Ureter (tissue), 1 donor: Measurements from ENCODE around the gene KLHDC2. TPM values are rescaled to one million over a fixed set of nuclear protein-coding genes. Genes with fewer than 3 reads are reported as not detected.
"Not testable (repeated sequence)": the region's sequence is repeated elsewhere in the genome, so short reads cannot be mapped to it uniquely, and the experiment has no call there.

Experiments used
- DNase-seq: peaks from one replicate; pipeline ENCODE4 v3.0.0-alpha.2; 2020; ENCODE audit warnings: low spot score
- total RNA-seq: library from RNA; stranded (reverse); gene quantifications from one replicate; pipeline ENCODE4 v1.2.4, GENCODE V29; 2023
- donor health status: DM: yes; HTN: yes; CAD: no.

The KLHDC2 gene
- 63.9 TPM for total RNA-seq

- DNase-seq, result peak; percentile 90
These were observed at the start of gene KLHDC2 for GRCh38 chr14:49767571-49768300. TSS of gene KLHDC2 (plus strand) at chr14:49768153. CDS start at chr14:49768469, 316 bp downstream.

DNA sequence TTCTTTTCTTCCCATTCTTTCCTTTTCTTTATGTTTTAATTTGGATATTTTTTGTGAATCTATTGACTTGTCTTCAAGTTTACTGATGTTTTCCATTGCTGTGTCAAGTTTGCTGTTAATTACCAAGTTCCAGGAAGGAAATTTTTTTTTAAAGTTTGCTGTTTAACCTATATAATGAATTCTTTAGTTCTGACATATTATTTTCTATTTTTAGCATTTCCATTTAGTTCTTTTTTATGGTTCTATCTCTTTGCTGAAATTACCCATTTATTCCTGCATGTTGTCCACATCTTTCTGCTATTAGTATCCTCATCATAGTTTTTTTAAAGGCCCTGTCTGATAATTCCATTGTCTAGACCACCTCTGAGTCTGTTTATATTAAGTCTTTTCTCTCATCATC lies 47.2 kb upstream of the KLHDC2 start:
- DNase-seq, result no peak

- DNase-seq, result not testable (repeated sequence)
These were observed 46.1 kb upstream of the KLHDC2 start for GRCh38 chr14:49721733-49722435.

GRCh38 chr14:49727171-49727570 lies 40.8 kb upstream of the KLHDC2 start:
- DNase-seq, result no peak

- no peak for DNase-seq
These were observed 35.1 kb upstream of the KLHDC2 start for GRCh38 chr14:49732896-49733295.

- DNase-seq, result no peak
These were observed 34.1 kb upstream of the KLHDC2 start for GRCh38 chr14:49733836-49734235.

GRCh38 chr14:49735669-49736068 lies 32.3 kb upstream of the KLHDC2 start:
- not testable (repeated sequence) for DNase-seq

DNA sequence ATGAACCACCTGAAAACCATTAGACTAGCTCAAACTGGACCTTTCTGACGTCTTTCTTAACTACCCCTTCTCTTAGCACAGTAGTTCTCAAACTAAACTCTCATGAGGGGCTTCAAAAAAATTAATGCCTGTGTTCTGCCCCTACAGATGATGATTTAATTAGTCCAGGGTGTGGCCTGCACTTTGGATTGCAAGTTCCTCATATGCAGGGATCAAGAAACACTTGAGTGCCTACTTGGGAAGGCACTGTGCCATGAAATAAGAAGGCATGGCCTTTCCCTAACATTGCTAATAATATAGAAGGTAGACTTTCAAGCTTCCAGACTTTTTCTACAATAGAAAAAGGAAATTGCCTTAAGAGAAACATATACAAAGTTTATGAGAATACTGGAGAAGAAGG lies 22.8 kb upstream of the KLHDC2 start:
- DNase-seq, result no peak

DNA sequence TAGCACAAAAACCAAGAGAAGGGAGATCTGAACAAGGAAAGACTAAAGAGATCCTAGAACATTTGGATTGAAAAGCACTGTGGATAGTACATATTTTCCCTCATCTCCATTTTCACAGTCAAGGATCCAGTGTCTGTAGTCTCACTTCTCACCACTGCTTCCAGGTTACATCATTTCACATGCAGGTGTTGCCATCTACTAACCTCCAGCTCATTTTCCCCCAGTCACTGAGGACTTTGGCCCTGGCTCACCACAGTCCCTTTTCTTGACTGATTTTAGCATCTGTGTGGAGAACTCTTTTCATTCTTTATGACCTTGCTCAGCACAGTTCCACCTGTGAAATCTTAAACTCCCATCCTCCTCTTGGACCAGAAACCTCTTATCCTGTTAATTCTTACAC lies 21.5 kb upstream of the KLHDC2 start:
- not testable (repeated sequence) for DNase-seq

DNA sequence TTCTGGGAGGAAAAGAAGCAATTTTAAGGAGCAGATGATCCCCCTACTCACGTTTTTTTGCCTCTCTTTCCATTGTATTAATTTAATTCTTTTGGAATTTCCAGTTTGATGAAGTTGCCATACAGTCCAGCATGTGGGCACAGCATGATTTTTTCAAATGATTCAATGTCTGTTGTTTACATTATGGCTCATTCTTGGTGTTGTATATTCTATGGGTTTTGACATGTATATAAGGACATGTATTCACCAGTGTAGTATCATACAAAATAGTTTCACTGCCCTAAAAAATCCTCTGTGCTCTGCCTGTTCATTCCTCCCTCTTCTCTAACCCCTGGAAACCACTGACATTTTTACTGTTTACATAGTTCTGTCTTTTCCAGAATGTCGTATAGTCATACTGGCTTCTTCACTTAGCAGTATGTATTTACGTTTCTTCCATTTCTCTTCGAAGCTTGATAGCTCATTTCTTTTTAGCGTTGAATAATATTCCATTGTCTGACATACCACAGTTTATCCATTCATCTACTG lies 13.3 kb upstream of the KLHDC2 start:
- DNase-seq, result no peak

GRCh38 chr14:49755378-49755777 lies 12.6 kb upstream of the KLHDC2 start:
- DNase-seq, result no peak

DNA sequence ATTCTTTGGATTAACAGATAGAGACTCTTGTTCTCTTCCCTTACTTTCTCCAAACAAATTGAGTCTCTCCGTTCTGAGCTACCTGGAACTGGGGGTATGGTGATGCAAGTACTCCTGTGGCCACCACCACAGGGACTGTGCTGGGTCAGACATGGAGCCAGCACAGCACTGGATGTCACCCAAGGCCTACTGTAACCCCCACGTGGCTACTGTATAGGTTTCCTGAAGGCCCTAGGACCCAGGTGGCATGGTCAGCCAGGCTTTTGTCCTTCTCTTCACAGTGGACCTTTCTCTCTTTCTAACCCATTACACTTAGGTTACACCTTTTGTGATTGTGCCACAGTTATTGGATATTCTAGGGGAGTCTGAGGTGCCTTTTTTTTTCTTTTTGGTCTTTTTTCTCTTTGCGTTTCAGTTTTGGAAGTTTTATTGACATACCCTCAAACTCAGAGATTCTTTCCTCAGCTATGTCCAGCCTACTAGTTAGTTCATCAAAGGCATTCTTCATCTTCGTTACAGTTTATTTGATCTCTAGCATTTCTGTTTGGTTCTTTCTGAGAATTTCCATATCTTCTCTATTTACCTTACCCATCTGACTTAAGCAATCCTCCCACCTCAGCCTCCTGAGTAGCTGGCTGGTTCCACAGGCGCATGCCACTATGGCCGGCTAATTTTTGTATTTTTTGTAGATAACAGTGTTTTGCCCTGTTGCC lies 6.0 kb upstream of the KLHDC2 start:
- DNase-seq, result no peak

DNA sequence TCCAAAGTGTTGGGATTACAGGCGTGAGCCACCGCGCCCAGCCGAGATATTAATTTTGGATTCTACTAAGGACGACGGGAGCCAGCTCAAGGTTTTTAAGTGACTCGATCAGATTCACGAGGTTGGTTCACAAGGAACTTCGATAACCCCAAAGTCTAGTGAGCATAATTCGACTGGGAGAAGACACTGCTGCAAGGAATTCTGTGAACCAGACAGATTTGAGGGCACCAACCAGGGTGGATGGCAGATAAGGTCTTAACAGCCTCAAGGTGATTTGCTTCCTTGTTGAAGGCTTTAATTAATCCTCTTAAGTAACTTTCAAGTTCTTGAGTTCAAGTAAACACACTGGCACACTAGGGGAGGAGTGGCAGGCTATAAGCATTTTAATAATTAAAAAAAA lies 1.1 kb upstream of the KLHDC2 start:
- DNase-seq, result no peak

DNA sequence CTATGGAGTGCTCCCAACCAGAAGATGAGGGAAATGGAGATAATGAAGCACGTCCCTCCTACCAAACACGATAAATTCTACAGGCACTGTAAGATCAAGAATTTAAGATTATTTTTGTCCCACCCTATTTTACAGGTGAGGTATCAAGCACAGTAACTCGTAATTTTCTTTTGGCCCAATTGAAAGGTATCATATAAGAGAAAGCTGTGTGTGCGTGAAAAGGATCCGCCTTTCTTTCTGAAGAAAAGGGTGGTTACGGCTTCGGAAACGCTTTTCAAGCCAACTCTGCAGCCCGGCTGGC lies 733 bp upstream of the KLHDC2 start:
- no peak for DNase-seq

DNA sequence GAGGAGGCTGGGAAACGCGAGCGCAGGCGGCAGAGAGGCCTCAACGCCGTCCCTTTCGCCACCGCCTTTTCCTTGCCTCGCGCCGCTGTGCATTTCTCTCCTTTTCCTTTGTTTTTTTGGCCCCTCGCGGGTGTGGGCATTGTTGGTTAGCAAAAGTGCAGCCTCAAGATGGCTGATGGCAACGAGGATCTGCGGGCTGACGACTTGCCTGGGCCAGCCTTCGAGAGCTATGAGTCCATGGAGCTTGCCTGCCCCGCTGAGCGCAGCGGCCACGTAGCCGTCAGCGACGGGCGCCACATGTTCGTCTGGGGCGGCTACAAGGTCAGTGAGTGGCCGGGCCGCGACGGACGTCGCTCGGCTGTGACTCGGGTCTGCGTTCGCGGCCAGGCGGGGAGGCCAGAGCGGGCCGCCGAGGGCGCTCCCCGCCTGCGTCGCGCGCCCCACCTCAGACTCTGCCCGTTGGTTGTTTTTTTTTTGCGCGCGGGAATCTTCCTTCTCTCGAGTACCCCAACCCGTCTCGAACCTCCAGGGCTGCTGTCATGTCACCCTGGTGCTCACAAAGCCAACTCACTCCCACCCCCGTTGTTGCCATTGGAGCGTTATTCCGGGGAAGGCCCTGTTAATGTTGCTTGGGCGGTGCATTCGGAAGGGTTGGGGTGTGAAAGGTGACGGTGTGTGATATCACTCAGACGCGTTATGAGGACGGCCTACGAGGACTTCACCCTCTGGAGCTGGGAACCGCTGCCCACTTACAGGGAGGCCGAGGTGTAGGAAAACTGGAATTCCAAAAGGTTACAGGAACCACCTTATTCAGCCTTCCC lies 558 bp downstream of the KLHDC2 start:
- DNase-seq, result peak; percentile 63

DNA sequence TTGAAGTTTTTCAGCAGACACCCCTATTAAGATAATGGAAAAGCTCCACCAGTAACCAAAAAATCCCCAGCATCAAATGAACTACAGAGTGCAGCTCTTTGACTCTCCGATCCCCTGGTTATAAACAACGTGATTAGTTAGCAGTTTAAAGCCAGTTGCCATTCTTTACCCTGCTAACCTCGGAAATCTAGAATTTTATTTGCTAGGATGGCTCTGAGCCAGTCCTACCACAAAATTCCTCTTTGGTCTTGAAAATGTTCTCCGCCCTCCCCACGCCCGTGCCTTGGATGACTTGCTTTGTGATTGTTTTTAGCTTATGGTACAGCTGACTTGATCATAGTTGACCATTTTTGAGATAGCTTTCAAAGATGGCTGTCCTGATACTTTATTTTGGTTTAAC lies 1.2 kb downstream of the KLHDC2 start:
- DNase-seq, result no peak

GRCh38 chr14:49769581-49770211 lies 1.7 kb downstream of the KLHDC2 start:
- no peak for DNase-seq

- peak; percentile 50 for DNase-seq
These were observed 2.4 kb downstream of the KLHDC2 start for GRCh38 chr14:49770212-49770817.

DNA sequence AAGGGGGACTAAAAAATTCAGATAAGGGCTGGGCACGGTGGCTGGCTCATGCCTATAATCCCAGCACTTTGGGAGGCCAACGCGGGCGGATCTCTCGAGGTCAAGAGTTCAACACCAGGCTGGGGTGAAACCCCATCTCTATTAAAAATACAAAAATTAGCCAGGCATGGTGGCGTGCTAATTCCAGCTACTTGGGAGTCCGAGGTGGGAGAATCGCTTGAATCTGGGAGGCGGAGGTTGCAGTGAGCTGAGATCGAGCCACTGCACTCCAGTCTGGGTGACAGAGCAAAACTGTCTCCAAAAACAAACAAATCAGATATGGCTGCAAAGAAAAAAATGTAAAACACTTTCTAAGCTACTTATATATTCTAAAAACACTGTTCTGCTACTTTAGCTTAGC lies 3.7 kb downstream of the KLHDC2 start:
- not testable (repeated sequence) for DNase-seq

DNA sequence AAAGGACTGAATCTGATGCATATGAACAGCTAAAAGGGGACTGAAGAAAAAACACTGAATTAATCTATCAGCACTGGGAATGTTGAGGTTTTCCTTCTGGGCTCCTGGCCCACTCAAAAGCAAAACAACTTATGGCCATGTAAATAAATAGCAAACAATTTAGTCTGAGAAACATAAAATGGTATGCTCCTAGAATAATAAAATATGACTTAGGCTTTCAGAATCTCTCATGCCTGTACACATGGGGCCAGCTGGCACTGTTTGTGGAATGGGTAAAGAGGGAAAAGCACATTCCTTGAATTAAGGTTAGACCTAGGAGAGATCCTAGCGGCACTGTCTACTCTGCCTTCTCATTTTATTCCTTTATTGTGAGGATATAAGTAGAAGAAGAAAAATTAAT lies 6.2 kb downstream of the KLHDC2 start:
- DNase-seq, result no peak

DNA sequence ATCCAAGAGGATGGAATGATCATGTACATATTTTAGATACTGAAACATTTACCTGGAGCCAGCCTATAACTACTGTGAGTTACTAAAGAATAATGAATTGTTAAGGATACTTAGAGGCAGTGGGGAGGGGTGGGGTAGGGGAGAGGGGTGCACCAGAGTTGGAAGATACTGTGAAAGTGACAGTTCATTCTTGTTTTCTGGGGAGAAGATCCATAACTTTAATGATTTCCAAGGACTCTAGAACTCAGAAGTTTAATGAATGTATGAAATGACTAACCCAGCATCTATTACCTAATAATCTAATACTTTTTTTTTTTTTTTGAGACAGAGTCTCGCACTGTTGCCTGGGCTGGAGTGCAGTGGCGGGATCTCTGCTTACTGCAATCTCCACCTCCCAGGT lies 10.5 kb downstream of the KLHDC2 start:
- DNase-seq, result no peak
